Measurements from ENCODE around the gene PLXNA4. TPM values are rescaled to one million over a fixed set of nuclear protein-coding genes. Genes with fewer than 3 reads are reported as not detected.
A peak's percentile ranks its signal among the peaks of the same experiment; 100 is the strongest.

Gene PLXNA4
- total RNA-seq, 1 experiment from 2014 or later = not detected

GRCh38 chr7:132249256-132249971 is 326.9 kb downstream of the PLXNA4 start:
- no peak overlapping the region for H3K9ac ChIP-seq (ENCODE audit: low read length)
- no peak overlapping the region for H3K27ac ChIP-seq (ENCODE audit: low read depth, low read length)
- no peaks in the 10 kb centered on the region for H3K4me1 ChIP-seq (ENCODE audit: control insufficient read depth in 1 of 2, insufficient read depth in 2 of 2, low read length in 2 of 2)
- peak; percentile 83 for ATAC-seq
- CTCF ChIA-PET = interaction anchor here (1.0 kb wide), 1 partner anchor 560 kb away, joined by 3 read pairs; no protein-coding TSS in a partner anchor
- H3K9me3 ChIP-seq (ENCODE audit: control insufficient read depth in 1 of 2, insufficient read depth in 1 of 2, low read depth in 1 of 2, low read length in 2 of 2) = no peaks in the 10 kb centered on the region
- no peaks in the 10 kb centered on the region for H3K9me2 ChIP-seq (ENCODE audit: insufficient read depth)
- RAD21 ChIA-PET (ENCODE audit: low non-redundant PET in 1 of 2, low total read pairs in 2 of 2, uncharacterized antibody in 2 of 2, unreplicated experiment in 2 of 2) = no interaction called here
- intact Hi-C loops (cut with micrococcal nuclease) = no loop called here
- H2AFZ ChIP-seq (ENCODE audit: low read depth, low read length, poor library complexity, severe bottlenecking) = no peak overlapping the region
- no peaks in the 10 kb centered on the region for H3K36me3 ChIP-seq (ENCODE audit: control insufficient read depth in 1 of 2, insufficient read depth in 2 of 2, low read length in 2 of 2)
- no peak overlapping the region for H3K4me2 ChIP-seq (ENCODE audit: low read length)
- no peaks in the 10 kb centered on the region for H4K20me1 ChIP-seq (ENCODE audit: insufficient read depth)
- BruUV-seq (replicated peaks) = no TSS peak
- peaks cover 10% of the 10 kb centered on the region for H3K27me3 ChIP-seq (ENCODE audit: insufficient read depth, low read length)
- TF ChIP-seq TCF7L2 (IDR thresholded peaks at IDR 0.05; ENCODE audit: borderline replicate concordance, extremely low read depth, insufficient read depth, insufficient read length) = no peak
- peak; percentile 38; the same call in 1 of the 2 replicates for TF ChIP-seq RAD21 (IDR thresholded peaks at IDR 0.05; ENCODE audit: low read depth)
- TF ChIP-seq, protein P1, sequence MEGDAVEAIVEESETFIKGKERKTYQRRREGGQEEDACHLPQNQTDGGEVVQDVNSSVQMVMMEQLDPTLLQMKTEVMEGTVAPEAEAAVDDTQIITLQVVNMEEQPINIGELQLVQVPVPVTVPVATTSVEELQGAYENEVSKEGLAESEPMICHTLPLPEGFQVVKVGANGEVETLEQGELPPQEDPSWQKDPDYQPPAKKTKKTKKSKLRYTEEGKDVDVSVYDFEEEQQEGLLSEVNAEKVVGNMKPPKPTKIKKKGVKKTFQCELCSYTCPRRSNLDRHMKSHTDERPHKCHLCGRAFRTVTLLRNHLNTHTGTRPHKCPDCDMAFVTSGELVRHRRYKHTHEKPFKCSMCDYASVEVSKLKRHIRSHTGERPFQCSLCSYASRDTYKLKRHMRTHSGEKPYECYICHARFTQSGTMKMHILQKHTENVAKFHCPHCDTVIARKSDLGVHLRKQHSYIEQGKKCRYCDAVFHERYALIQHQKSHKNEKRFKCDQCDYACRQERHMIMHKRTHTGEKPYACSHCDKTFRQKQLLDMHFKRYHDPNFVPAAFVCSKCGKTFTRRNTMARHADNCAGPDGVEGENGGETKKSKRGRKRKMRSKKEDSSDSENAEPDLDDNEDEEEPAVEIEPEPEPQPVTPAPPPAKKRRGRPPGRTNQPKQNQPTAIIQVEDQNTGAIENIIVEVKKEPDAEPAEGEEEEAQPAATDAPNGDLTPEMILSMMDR (IDR thresholded peaks at IDR 0.05 in 2 of 3, conservative IDR thresholded peaks at IDR 0.05 in 1 of 3; ENCODE audit: borderline replicate concordance in 1 of 3, insufficient read depth in 1 of 3, low read depth in 2 of 3, low read length in 2 of 3) = peak in 2 of 3 experiments; percentile 42 to 45; a peak in 4 of 6 replicates
- H3K79me2 ChIP-seq (ENCODE audit: insufficient read depth, low read length) = no peaks in the 10 kb centered on the region
- DNase-seq (ENCODE audit: low read depth, low spot score) = no peak
- POLR2A ChIA-PET = no interaction called here
- no peak overlapping the region for H3K4me3 ChIP-seq (replicated peaks in 1 of 2; ENCODE audit: low read depth in 1 of 2, low read length in 2 of 2)

GRCh38 chr7:132248841-132249240 is 327.4 kb downstream of the PLXNA4 start:
- Histone ChIP-seq H3K27me3 (ENCODE audit: insufficient read depth, low read length) (peaks cover 14% of the 10 kb centered on the region), H3K9ac (ENCODE audit: low read length) (no peak overlapping the region), H3K36me3 (ENCODE audit: control insufficient read depth in 1 of 2, insufficient read depth in 2 of 2, low read length in 2 of 2) (no peaks in the 10 kb centered on the region), H3K9me2 (ENCODE audit: insufficient read depth) (no peaks in the 10 kb centered on the region), H3K27ac (ENCODE audit: low read depth, low read length) (no peak overlapping the region), H2AFZ (ENCODE audit: low read depth, low read length, poor library complexity, severe bottlenecking) (no peak overlapping the region), H3K4me3 (replicated peaks in 1 of 2; ENCODE audit: low read depth in 1 of 2, low read length in 2 of 2) (no peak overlapping the region), H3K79me2 (ENCODE audit: insufficient read depth, low read length) (no peaks in the 10 kb centered on the region), H3K4me1 (ENCODE audit: control insufficient read depth in 1 of 2, insufficient read depth in 2 of 2, low read length in 2 of 2) (no peaks in the 10 kb centered on the region), H4K20me1 (ENCODE audit: insufficient read depth) (no peaks in the 10 kb centered on the region), H3K4me2 (ENCODE audit: low read length) (no peak overlapping the region), H3K9me3 (ENCODE audit: control insufficient read depth in 1 of 2, insufficient read depth in 1 of 2, low read depth in 1 of 2, low read length in 2 of 2) (no peaks in the 10 kb centered on the region)
- intact Hi-C loops (cut with micrococcal nuclease) = no loop called here
- ChIA-PET CTCF (interaction anchor here (1.0 kb wide), 1 partner anchor 560 kb away, joined by 3 read pairs; no protein-coding TSS in a partner anchor), POLR2A (no interaction called here), RAD21 (ENCODE audit: low non-redundant PET in 1 of 2, low total read pairs in 2 of 2, uncharacterized antibody in 2 of 2, unreplicated experiment in 2 of 2) (no interaction called here)
- ATAC-seq (no peak), DNase-seq (ENCODE audit: low read depth, low spot score) (no peak)
- TF ChIP-seq POLR2AphosphoS5 (IDR thresholded peaks at IDR 0.05; ENCODE audit: low read depth, low read length) (no peak), ZNF274 (IDR thresholded peaks at IDR 0.05; ENCODE audit: low read depth, low read length) (no peak), SP1 (IDR thresholded peaks at IDR 0.05; ENCODE audit: low read depth) (no peak), RAD21 (IDR thresholded peaks at IDR 0.05; ENCODE audit: low read depth) (no peak), SRF (IDR thresholded peaks at IDR 0.05; ENCODE audit: low read depth) (no peak), SIN3A (IDR thresholded peaks at IDR 0.05; ENCODE audit: low read depth) (no peak)
- no TSS peak for BruUV-seq (replicated peaks)
